ENCODE results near the gene FARP2. TPM values are rescaled to one million over a fixed set of nuclear protein-coding genes. Genes with fewer than 3 reads are reported as not detected.
"Not testable (repeated sequence)": the region's sequence is repeated elsewhere in the genome, so short reads cannot be mapped to it uniquely, and the experiment has no call there.

FARP2 gene
- total RNA-seq, 4 donors from 2014 or later: 63.3 to 86.4 (median 66.0) TPM

GRCh38 chr2:241501551-241501950 is 145.5 kb downstream of the FARP2 start:
- TF ChIP-seq CTCF (IDR thresholded peaks at IDR 0.05) (no peak), POLR2A (IDR thresholded peaks at IDR 0.05) (no peak)
- 93 to 95% methylated on average over 17 of the region's 17 CpGs for WGBS, 2 donors
- H3K4me3 ChIP-seq (ENCODE audit: low read depth, poor library complexity, severe bottlenecking): no peak overlapping the region
- intact Hi-C loops (cut with DNase I; ENCODE audit: low total_unique reads): loop anchor here (10.0 kb wide), 1 partner anchor 383 kb away; no protein-coding TSS in a partner anchor
- no peak for DNase-seq (ENCODE audit: low spot score in 2 of 2)

- WGBS, 2 donors: 91 to 98% methylated on average over 11 of the region's 11 CpGs
- no peak overlapping the region for H3K4me3 ChIP-seq (ENCODE audit: low read depth, poor library complexity, severe bottlenecking)
- intact Hi-C loops (cut with DNase I; ENCODE audit: low total_unique reads): loop anchor here (10.0 kb wide), 1 partner anchor 383 kb away; no protein-coding TSS in a partner anchor
- no peak for DNase-seq (ENCODE audit: low spot score in 2 of 2)
- no peak for TF ChIP-seq CTCF (IDR thresholded peaks at IDR 0.05)
- no peak for TF ChIP-seq POLR2A (IDR thresholded peaks at IDR 0.05)
Measured at GRCh38 chr2:241502281-241502680, 146.2 kb downstream of the FARP2 start.

- H3K4me3 ChIP-seq (ENCODE audit: low read depth, poor library complexity, severe bottlenecking): no peak overlapping the region
- WGBS, 2 donors: 80 to 83% methylated on average over 12 of the region's 12 CpGs
- intact Hi-C loops (cut with DNase I; ENCODE audit: low total_unique reads): loop anchor here (10.0 kb wide), 1 partner anchor 381 kb away; no protein-coding TSS in a partner anchor
- DNase-seq (ENCODE audit: low spot score in 2 of 2): no peak
- no peak for TF ChIP-seq POLR2A (IDR thresholded peaks at IDR 0.05)
- no peak for TF ChIP-seq CTCF (IDR thresholded peaks at IDR 0.05)
Measured at GRCh38 chr2:241503776-241504392, 147.8 kb downstream of the FARP2 start.

GRCh38 chr2:241505086-241505780 is 149.1 kb downstream of the FARP2 start:
- no peak overlapping the region for H3K4me3 ChIP-seq (ENCODE audit: low read depth, poor library complexity, severe bottlenecking)
- no peak for TF ChIP-seq POLR2A (IDR thresholded peaks at IDR 0.05)
- TF ChIP-seq CTCF (IDR thresholded peaks at IDR 0.05): no peak
- DNase-seq (ENCODE audit: low spot score in 2 of 2): no peak
- WGBS, 2 donors: 90 to 91% methylated on average over 13 to 15 of the region's 15 CpGs
- intact Hi-C loops (cut with DNase I; ENCODE audit: low total_unique reads): loop anchor here (10.0 kb wide), 1 partner anchor 380 kb away; no protein-coding TSS in a partner anchor

- TF ChIP-seq CTCF (IDR thresholded peaks at IDR 0.05) (no peak), POLR2A (IDR thresholded peaks at IDR 0.05) (no peak)
- intact Hi-C loops (cut with DNase I; ENCODE audit: low total_unique reads): loop anchor here (10.0 kb wide), 1 partner anchor 379 kb away; no protein-coding TSS in a partner anchor
- no peak for DNase-seq (ENCODE audit: low spot score in 2 of 2)
- WGBS, 2 donors: 80 to 92% methylated on average over 2 to 7 of the region's 7 CpGs
- H3K4me3 ChIP-seq (ENCODE audit: low read depth, poor library complexity, severe bottlenecking): no peak overlapping the region
Measured at GRCh38 chr2:241505781-241506201, 149.7 kb downstream of the FARP2 start.

- intact Hi-C loops (cut with DNase I; ENCODE audit: low total_unique reads): loop anchor here (10.0 kb wide), 1 partner anchor 378 kb away; no protein-coding TSS in a partner anchor
- WGBS, 2 donors: 94 to 97% methylated on average over 11 of the region's 11 CpGs
- not testable (repeated sequence) for DNase-seq (ENCODE audit: low spot score in 2 of 2); H3K4me3 ChIP-seq (ENCODE audit: low read depth, poor library complexity, severe bottlenecking)
Measured at GRCh38 chr2:241506317-241506716, 150.2 kb downstream of the FARP2 start.

Data from lower leg skin (tissue), 4 donors.